ENCODE measurements around the gene STPG4.

DNA sequence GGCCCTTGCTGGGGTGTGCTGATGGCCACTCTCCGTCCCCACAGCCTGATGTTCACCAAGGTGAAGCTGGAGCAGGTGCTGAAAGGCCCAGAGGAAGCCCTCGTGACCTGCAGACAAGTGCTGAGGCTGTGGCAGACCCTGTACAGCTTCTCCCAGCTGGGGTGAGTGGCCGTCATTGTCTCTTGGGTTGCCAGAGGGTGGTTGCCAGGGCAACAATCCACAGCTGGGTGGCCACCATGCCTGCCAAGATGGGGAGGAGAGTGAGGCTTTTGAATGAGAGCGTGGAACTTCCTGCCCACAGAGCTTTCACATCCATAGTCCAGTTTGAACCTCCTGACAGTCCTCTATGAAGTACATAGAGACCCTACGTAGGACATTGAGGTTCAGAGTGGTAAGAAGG is 108.8 kb downstream of the STPG4 start:
- TF ChIP-seq, protein P1, sequence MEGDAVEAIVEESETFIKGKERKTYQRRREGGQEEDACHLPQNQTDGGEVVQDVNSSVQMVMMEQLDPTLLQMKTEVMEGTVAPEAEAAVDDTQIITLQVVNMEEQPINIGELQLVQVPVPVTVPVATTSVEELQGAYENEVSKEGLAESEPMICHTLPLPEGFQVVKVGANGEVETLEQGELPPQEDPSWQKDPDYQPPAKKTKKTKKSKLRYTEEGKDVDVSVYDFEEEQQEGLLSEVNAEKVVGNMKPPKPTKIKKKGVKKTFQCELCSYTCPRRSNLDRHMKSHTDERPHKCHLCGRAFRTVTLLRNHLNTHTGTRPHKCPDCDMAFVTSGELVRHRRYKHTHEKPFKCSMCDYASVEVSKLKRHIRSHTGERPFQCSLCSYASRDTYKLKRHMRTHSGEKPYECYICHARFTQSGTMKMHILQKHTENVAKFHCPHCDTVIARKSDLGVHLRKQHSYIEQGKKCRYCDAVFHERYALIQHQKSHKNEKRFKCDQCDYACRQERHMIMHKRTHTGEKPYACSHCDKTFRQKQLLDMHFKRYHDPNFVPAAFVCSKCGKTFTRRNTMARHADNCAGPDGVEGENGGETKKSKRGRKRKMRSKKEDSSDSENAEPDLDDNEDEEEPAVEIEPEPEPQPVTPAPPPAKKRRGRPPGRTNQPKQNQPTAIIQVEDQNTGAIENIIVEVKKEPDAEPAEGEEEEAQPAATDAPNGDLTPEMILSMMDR (IDR thresholded peaks at IDR 0.05) = no peak
- TF ChIP-seq POLR2A (IDR thresholded peaks at IDR 0.05) = no peak

Data from Peyer's patch (tissue), 4 donors.